Breast epithelium (tissue), 4 donors: ENCODE results near the gene BMP5. TPM values are rescaled to one million over a fixed set of nuclear protein-coding genes. Genes with fewer than 3 reads are reported as not detected.
"Not testable (repeated sequence)": the region's sequence is repeated elsewhere in the genome, so short reads cannot be mapped to it uniquely, and the experiment has no call there.

ENCODE experiments used
- DNase-seq, 2 donors: peaks; one replicate each; pipeline ENCODE4 v3.0.0-alpha.2; 2019; ENCODE audit warnings: low spot score in 2 of 2
- H3K27ac ChIP-seq, 2 donors: fragments of 200-600 bp; sonication (generic) in 1 of 2; one replicate each; pipeline ENCODE4 v1.5.1; 2016 to 2019; ENCODE audit warnings: mild to moderate bottlenecking in 1 of 2
- H3K27me3 ChIP-seq, 2 donors: fragments of 200-600 bp; sonication (generic) in 1 of 2; one replicate each; pipeline versions ENCODE4 v1.5.1 to v1.6.0; 2017 to 2019; ENCODE audit warnings: control low read depth in 1 of 2, mild to moderate bottlenecking in 1 of 2
- H3K36me3 ChIP-seq: fragments of 200-600 bp; one replicate; pipeline ENCODE4 v1.5.1; 2019
- H3K4me1 ChIP-seq, 2 donors: fragments of 200-600 bp; sonication (generic); one replicate each; pipeline ENCODE4 v1.5.1; 2016 to 2019; ENCODE audit warnings: control low read depth in 1 of 2
- H3K4me3 ChIP-seq, 3 donors: fragments of 200-600 bp; sonication (generic); 1 replicate in 2 of 3; 2 replicates in 1 of 3; pipeline ENCODE4 v1.5.1; 2016 to 2019; ENCODE audit warnings: mild to moderate bottlenecking in 3 of 3, moderate library complexity in 2 of 3
- H3K9me3 ChIP-seq, 2 donors: fragments of 200-600 bp; sonication (generic) in 1 of 2; one replicate each; pipeline ENCODE4 v1.5.1; 2016 to 2019; ENCODE audit warnings: control low read depth in 1 of 2
- CTCF ChIP-seq, 3 donors: fragments of 450-650 bp; IDR thresholded peaks; one replicate each; pipeline ENCODE4 v1.5.1; 2016 to 2017; ENCODE audit warnings: antibody characterized with exemption in 3 of 3, mild to moderate bottlenecking in 3 of 3, moderate library complexity in 3 of 3
- POLR2A ChIP-seq: fragments of 450-650 bp; IDR thresholded peaks from one replicate; pipeline ENCODE4 v1.6.1; 2016; ENCODE audit warnings: antibody characterized with exemption, mild to moderate bottlenecking, moderate library complexity
- POLR2AphosphoS5 ChIP-seq, 3 donors: sonication (generic); formaldehyde crosslinking; IDR thresholded peaks; one replicate each; pipeline ENCODE4 v1.6.1; 2017; ENCODE audit warnings: antibody characterized with exemption in 3 of 3
- intact Hi-C: fragments of 100-400 bp; cut with DNase I; formaldehyde crosslinking; loops from one replicate; pipeline ENCODE4 v1.15.1; 2023; ENCODE audit warnings: low total_unique reads
- total RNA-seq, 3 donors: library from RNA; depleted of rRNA; stranded (reverse); fragments of >200 nt; gene quantifications; one replicate each; pipeline ENCODE4 v1.1.0, GENCODE V29; 2016

Gene BMP5
- total RNA-seq, 3 donors from 2014 or later = 0.96 to 5.1 (median 1.3) TPM

- intact Hi-C loops = no loop called here
- TF ChIP-seq POLR2A = no peak
- TF ChIP-seq CTCF (IDR thresholded peaks at IDR 0.05) = no peak
- TF ChIP-seq POLR2AphosphoS5 (IDR thresholded peaks at IDR 0.05) = no peak
- no peaks in the 10 kb centered on the region for H3K4me1 ChIP-seq
- no peak overlapping the region for H3K27ac ChIP-seq
- H3K27me3 ChIP-seq = no peaks in the 10 kb centered on the region
- no peaks in the 10 kb centered on the region for H3K36me3 ChIP-seq
- H3K9me3 ChIP-seq = no peaks in the 10 kb centered on the region
- no peak for DNase-seq
- H3K4me3 ChIP-seq = no peak overlapping the region
Measured at GRCh38 chr6:55916188-55916587, 40.8 kb upstream of the BMP5 start.

GRCh38 chr6:55913228-55914195, 38.1 kb upstream of the BMP5 start:
- Histone ChIP-seq H3K36me3 (no peaks in the 10 kb centered on the region), H3K27me3 (no peaks in the 10 kb centered on the region), H3K9me3 (no peaks in the 10 kb centered on the region), H3K4me1 (no peaks in the 10 kb centered on the region), H3K4me3 (no peak overlapping the region), H3K27ac (no peak overlapping the region)
- intact Hi-C loops = no loop called here
- TF ChIP-seq CTCF (IDR thresholded peaks at IDR 0.05) = no peak
- TF ChIP-seq POLR2A = no peak
- TF ChIP-seq POLR2AphosphoS5 (IDR thresholded peaks at IDR 0.05) = no peak
- no peak for DNase-seq

- H3K36me3 ChIP-seq, H3K9me3 ChIP-seq, DNase-seq, H3K27ac ChIP-seq, intact Hi-C loops, H3K4me3 ChIP-seq, H3K27me3 ChIP-seq, H3K4me1 ChIP-seq: not testable (repeated sequence)
Measured at GRCh38 chr6:55910466-55910865, 35.1 kb upstream of the BMP5 start.

- intact Hi-C loops, DNase-seq, H3K27me3 ChIP-seq, H3K4me3 ChIP-seq, H3K4me1 ChIP-seq, H3K27ac ChIP-seq, H3K9me3 ChIP-seq, H3K36me3 ChIP-seq: not testable (repeated sequence)
Measured at GRCh38 chr6:55909911-55910310, 34.5 kb upstream of the BMP5 start.

GRCh38 chr6:55902796-55903195, 27.4 kb upstream of the BMP5 start:
- Histone ChIP-seq H3K4me3 (no peak overlapping the region), H3K4me1 (no peaks in the 10 kb centered on the region), H3K36me3 (no peaks in the 10 kb centered on the region), H3K27me3 (no peaks in the 10 kb centered on the region), H3K9me3 (no peaks in the 10 kb centered on the region), H3K27ac (no peak overlapping the region)
- intact Hi-C loops = no loop called here
- no peak for DNase-seq
- TF ChIP-seq POLR2AphosphoS5 (IDR thresholded peaks at IDR 0.05) (no peak), CTCF (IDR thresholded peaks at IDR 0.05) (no peak)

GRCh38 chr6:55901765-55902270, 26.4 kb upstream of the BMP5 start:
- no peaks in the 10 kb centered on the region for H3K9me3 ChIP-seq
- intact Hi-C loops = no loop called here
- no peak overlapping the region for H3K4me3 ChIP-seq
- DNase-seq = no peak
- no peaks in the 10 kb centered on the region for H3K36me3 ChIP-seq
- H3K27me3 ChIP-seq = no peaks in the 10 kb centered on the region
- H3K27ac ChIP-seq = no peak overlapping the region
- no peak for TF ChIP-seq POLR2AphosphoS5 (IDR thresholded peaks at IDR 0.05)
- H3K4me1 ChIP-seq = no peaks in the 10 kb centered on the region
